HL-60 (cell line): ENCODE results near the gene TMCO1.

Experiments
- GABPA ChIP-seq: IDR thresholded peaks from 2 replicates; pipeline ENCODE4 v1.6.1; 2012; ENCODE audit warnings: low read depth
- POLR2AphosphoS5 ChIP-seq: IDR thresholded peaks from 2 replicates; pipeline ENCODE4 v1.6.1; 2012; ENCODE audit warnings: low read depth
- TF ChIP-seq, protein P1 (sequence below): IDR thresholded peaks from one replicate; pipeline ENCODE4 v1.5.1; 2011; ENCODE audit warnings: low read length, control low read depth, inconsistent platforms; ENCODE audit not compliant: insufficient read depth
- TF ChIP-seq, protein P2 (sequence below): IDR thresholded peaks from 2 replicates; pipeline ENCODE4 v1.6.1; 2012; ENCODE audit warnings: low read depth; ENCODE audit not compliant: insufficient replicate concordance

DNA sequence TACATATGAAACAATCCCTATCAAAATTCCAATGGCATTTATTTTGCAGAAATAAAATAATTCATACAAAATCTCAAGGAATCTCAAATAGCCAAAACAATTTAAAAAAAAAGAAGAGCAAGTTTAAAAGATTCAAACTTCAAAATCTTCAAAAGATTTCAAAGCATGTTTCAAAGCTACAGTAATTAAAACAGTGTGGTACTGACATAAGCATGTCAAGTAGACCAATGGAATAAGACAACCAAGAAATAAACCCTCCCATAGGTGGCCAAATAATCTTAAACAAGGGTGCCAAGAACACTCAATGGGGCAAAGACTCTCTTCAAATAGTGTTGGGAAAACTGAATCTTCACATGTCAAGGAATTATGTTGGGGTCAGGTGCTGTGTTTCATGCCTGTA is 30.7 kb upstream of the TMCO1 start:
- TF ChIP-seq, protein P1, sequence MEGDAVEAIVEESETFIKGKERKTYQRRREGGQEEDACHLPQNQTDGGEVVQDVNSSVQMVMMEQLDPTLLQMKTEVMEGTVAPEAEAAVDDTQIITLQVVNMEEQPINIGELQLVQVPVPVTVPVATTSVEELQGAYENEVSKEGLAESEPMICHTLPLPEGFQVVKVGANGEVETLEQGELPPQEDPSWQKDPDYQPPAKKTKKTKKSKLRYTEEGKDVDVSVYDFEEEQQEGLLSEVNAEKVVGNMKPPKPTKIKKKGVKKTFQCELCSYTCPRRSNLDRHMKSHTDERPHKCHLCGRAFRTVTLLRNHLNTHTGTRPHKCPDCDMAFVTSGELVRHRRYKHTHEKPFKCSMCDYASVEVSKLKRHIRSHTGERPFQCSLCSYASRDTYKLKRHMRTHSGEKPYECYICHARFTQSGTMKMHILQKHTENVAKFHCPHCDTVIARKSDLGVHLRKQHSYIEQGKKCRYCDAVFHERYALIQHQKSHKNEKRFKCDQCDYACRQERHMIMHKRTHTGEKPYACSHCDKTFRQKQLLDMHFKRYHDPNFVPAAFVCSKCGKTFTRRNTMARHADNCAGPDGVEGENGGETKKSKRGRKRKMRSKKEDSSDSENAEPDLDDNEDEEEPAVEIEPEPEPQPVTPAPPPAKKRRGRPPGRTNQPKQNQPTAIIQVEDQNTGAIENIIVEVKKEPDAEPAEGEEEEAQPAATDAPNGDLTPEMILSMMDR: no peak
- TF ChIP-seq POLR2AphosphoS5 (no peak), GABPA (no peak)
- TF ChIP-seq, protein P2, sequence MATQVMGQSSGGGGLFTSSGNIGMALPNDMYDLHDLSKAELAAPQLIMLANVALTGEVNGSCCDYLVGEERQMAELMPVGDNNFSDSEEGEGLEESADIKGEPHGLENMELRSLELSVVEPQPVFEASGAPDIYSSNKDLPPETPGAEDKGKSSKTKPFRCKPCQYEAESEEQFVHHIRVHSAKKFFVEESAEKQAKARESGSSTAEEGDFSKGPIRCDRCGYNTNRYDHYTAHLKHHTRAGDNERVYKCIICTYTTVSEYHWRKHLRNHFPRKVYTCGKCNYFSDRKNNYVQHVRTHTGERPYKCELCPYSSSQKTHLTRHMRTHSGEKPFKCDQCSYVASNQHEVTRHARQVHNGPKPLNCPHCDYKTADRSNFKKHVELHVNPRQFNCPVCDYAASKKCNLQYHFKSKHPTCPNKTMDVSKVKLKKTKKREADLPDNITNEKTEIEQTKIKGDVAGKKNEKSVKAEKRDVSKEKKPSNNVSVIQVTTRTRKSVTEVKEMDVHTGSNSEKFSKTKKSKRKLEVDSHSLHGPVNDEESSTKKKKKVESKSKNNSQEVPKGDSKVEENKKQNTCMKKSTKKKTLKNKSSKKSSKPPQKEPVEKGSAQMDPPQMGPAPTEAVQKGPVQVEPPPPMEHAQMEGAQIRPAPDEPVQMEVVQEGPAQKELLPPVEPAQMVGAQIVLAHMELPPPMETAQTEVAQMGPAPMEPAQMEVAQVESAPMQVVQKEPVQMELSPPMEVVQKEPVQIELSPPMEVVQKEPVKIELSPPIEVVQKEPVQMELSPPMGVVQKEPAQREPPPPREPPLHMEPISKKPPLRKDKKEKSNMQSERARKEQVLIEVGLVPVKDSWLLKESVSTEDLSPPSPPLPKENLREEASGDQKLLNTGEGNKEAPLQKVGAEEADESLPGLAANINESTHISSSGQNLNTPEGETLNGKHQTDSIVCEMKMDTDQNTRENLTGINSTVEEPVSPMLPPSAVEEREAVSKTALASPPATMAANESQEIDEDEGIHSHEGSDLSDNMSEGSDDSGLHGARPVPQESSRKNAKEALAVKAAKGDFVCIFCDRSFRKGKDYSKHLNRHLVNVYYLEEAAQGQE: no peak
